ENCODE measurements around the gene CALHM1. TPM values are rescaled to one million over a fixed set of nuclear protein-coding genes. Genes with fewer than 3 reads are reported as not detected.
A peak's percentile ranks its signal among the peaks of the same experiment; 100 is the strongest.
"Not testable (repeated sequence)": the region's sequence is repeated elsewhere in the genome, so short reads cannot be mapped to it uniquely, and the experiment has no call there.

The CALHM1 gene
- total and polyA plus RNA-seq, 2 of the 13 experiments (the other 11 are each of a cell fraction or from before 2014, with no cell fraction given), result 0.04 TPM; not detected in 1

- 89% methylated on average over 5 of the region's 5 CpGs for WGBS (ENCODE audit: low lambda C conversion rate)
- Histone ChIP-seq H3K4me3 (replicated peaks in 1 of 3; ENCODE audit: insufficient read depth in 1 of 3, low read depth in 2 of 3, low read length in 3 of 3) (no peak overlapping the region), H3K4me1 (ENCODE audit: insufficient read depth, low read length) (peaks cover 6% of the 10 kb centered on the region; the same call in 1 of the 2 replicates), H4K20me1 (ENCODE audit: insufficient read depth, low read length) (no peaks in the 10 kb centered on the region), H3K27ac (ENCODE audit: extremely low read length, insufficient read depth, low read length) (no peak overlapping the region), H3K4me2 (ENCODE audit: low read depth, low read length) (no peak overlapping the region), H3K9me3 (ENCODE audit: low read length) (no peaks in the 10 kb centered on the region), H3K79me2 (ENCODE audit: insufficient read depth, low read length) (no peaks in the 10 kb centered on the region), H3K36me3 (replicated peaks in 1 of 2; ENCODE audit: control insufficient read depth in 1 of 2, insufficient read depth in 2 of 2, low read length in 2 of 2) (peaks cover 63 to 88% of the 10 kb centered on the region in 2 experiments), H3K27me3 (ENCODE audit: control insufficient read depth in 1 of 2, insufficient read depth in 2 of 2, low read length in 2 of 2) (no peaks in the 10 kb centered on the region), H3K9ac (ENCODE audit: insufficient read depth, low read depth, low read length) (no peak overlapping the region), H2AFZ (ENCODE audit: low read length) (no peak overlapping the region)
- intact Hi-C loops (cut with micrococcal nuclease; ENCODE audit: unreplicated experiment), result loop anchor here (1.0 kb wide), 1 partner anchor 68 kb away; no protein-coding TSS in a partner anchor
- BruUV-seq (replicated peaks), result TSS peak; percentile 25
- ChIA-PET POLR2A (no interaction called here), CTCF (ENCODE audit: low intra/inter-chr PET ratio, low total read pairs) (interaction anchor here (1.9 kb wide), 1 partner anchor 64 kb away, joined by 7 read pairs; no protein-coding TSS in a partner anchor)
- TF ChIP-seq ZBTB2 (CRISPR knock-in tag; IDR thresholded peaks at IDR 0.05; ENCODE audit: low read depth) (no peak), RAD51 (IDR thresholded peaks at IDR 0.05; ENCODE audit: borderline replicate concordance) (no peak), FOSL1 (CRISPR knock-in tag; IDR thresholded peaks at IDR 0.05; ENCODE audit: borderline replicate concordance) (no peak), ISL2 (CRISPR knock-in tag; IDR thresholded peaks at IDR 0.05) (no peak), ZHX2 (IDR thresholded peaks at IDR 0.05; ENCODE audit: low read depth) (no peak), ZHX2 (CRISPR knock-in tag; IDR thresholded peaks at IDR 0.05; ENCODE audit: borderline replicate concordance) (no peak), THAP11 (CRISPR knock-in tag; IDR thresholded peaks at IDR 0.05) (no peak), ZNF34 (CRISPR knock-in tag; IDR thresholded peaks at IDR 0.05; ENCODE audit: borderline replicate concordance) (no peak), SCMH1 (CRISPR knock-in tag; IDR thresholded peaks at IDR 0.05; ENCODE audit: borderline replicate concordance) (no peak), ZNF460 (CRISPR knock-in tag; IDR thresholded peaks at IDR 0.05; ENCODE audit: borderline replicate concordance) (no peak), ZMYM3 (CRISPR knock-in tag; IDR thresholded peaks at IDR 0.05) (no peak), RBM22 (optimal IDR thresholded peaks at IDR 0.05; ENCODE audit: low read length) (no peak)
- FAIRE-seq (no peak), ATAC-seq (no peak), DNase-seq (ENCODE audit: low spot score) (no peak)
- in situ Hi-C loops (cut with HindIII; ENCODE audit: extremely low pct_ligation_motif_present, low pct_unique_long_range_greater_than_20kb), result loop anchor here (5.0 kb wide), 1 partner anchor 65 kb away; no protein-coding TSS in a partner anchor
These were observed 41.1 kb downstream of the CALHM1 start for GRCh38 chr10:103417601-103418000.

GRCh38 chr10:103417148-103417469 is 41.6 kb downstream of the CALHM1 start:
- POLR2A ChIA-PET; H3K4me1 ChIP-seq (ENCODE audit: insufficient read depth, low read length); H3K27me3 ChIP-seq (ENCODE audit: control insufficient read depth in 1 of 2, insufficient read depth in 2 of 2, low read length in 2 of 2); ATAC-seq; H3K79me2 ChIP-seq (ENCODE audit: insufficient read depth, low read length); H3K4me2 ChIP-seq (ENCODE audit: low read depth, low read length); H2AFZ ChIP-seq (ENCODE audit: low read length); FAIRE-seq; DNase-seq (ENCODE audit: low spot score); H3K9ac ChIP-seq (ENCODE audit: insufficient read depth, low read depth, low read length); H3K4me3 ChIP-seq (replicated peaks in 1 of 3; ENCODE audit: insufficient read depth in 1 of 3, low read depth in 2 of 3, low read length in 3 of 3); H3K27ac ChIP-seq (ENCODE audit: extremely low read length, insufficient read depth, low read length); H3K9me3 ChIP-seq (ENCODE audit: low read length); H4K20me1 ChIP-seq (ENCODE audit: insufficient read depth, low read length); BruUV-seq (replicated peaks): not testable (repeated sequence)
- 90% methylated on average over 5 of the region's 5 CpGs for WGBS (ENCODE audit: low lambda C conversion rate)
- in situ Hi-C loops (cut with HindIII; ENCODE audit: extremely low pct_ligation_motif_present, low pct_unique_long_range_greater_than_20kb) (loop anchor here (5.0 kb wide), 1 partner anchor 65 kb away; no protein-coding TSS in a partner anchor), intact Hi-C loops (cut with micrococcal nuclease; ENCODE audit: unreplicated experiment) (loop anchor here (1.0 kb wide), 1 partner anchor 68 kb away; no protein-coding TSS in a partner anchor)
- CTCF ChIA-PET (ENCODE audit: low intra/inter-chr PET ratio, low total read pairs), result interaction anchor here (1.2 to 1.9 kb wide), 3 partner anchors 65 to 176 kb away, joined by 5 to 14 read pairs (median 7); no protein-coding TSS in a partner anchor
- peaks cover 62 to 87% of the 10 kb centered on the region in 2 experiments for H3K36me3 ChIP-seq (replicated peaks in 1 of 2; ENCODE audit: control insufficient read depth in 1 of 2, insufficient read depth in 2 of 2, low read length in 2 of 2)

Data from HepG2 (cell line).